ENCODE results near the gene GRIK4. TPM values are rescaled to one million over a fixed set of nuclear protein-coding genes. Genes with fewer than 3 reads are reported as not detected.

The GRIK4 gene
- total RNA-seq, 2 experiments from 2014 or later = 0.06 TPM; not detected in 1

DNA sequence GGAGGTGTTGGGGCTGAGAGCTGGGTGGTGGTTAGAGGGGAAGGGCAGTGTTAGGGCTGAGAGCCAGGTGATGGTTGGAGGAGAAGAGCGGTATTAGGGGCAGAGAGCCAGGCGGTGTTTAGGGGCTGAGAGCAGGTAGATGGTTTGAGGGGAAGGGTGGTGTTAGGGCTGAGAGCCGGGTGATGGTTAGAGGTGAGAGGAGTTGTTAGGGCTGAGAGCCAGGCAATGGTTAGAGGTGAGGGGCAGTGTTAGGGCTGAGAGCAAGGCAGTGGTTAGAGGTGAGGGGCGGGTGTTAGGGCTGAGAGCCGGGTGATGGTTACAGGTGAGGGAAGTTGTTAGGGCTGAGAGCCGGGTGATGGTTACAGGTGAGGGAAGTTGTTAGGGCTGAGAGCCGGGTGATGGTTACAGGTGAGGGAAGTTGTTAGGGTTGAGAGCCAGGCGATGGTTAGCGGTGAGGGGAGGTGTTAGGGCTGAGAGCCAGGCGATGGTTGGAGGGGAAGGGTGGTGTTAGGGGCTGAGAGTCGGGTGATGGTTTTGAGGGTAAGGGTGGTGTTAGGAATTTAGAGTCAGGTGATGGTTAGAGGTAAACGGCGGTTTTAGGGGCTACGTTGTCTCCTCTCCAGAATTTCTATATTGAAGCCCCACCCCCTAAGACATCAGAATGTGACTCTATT, 282.4 kb downstream of the GRIK4 start:
- TF ChIP-seq, protein P1, sequence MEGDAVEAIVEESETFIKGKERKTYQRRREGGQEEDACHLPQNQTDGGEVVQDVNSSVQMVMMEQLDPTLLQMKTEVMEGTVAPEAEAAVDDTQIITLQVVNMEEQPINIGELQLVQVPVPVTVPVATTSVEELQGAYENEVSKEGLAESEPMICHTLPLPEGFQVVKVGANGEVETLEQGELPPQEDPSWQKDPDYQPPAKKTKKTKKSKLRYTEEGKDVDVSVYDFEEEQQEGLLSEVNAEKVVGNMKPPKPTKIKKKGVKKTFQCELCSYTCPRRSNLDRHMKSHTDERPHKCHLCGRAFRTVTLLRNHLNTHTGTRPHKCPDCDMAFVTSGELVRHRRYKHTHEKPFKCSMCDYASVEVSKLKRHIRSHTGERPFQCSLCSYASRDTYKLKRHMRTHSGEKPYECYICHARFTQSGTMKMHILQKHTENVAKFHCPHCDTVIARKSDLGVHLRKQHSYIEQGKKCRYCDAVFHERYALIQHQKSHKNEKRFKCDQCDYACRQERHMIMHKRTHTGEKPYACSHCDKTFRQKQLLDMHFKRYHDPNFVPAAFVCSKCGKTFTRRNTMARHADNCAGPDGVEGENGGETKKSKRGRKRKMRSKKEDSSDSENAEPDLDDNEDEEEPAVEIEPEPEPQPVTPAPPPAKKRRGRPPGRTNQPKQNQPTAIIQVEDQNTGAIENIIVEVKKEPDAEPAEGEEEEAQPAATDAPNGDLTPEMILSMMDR (conservative IDR thresholded peaks at IDR 0.05; ENCODE audit: low read length) = no peak
- no peak for TF ChIP-seq EZH2phosphoT487 (IDR thresholded peaks at IDR 0.05; ENCODE audit: borderline replicate concordance, low read depth, low read length)
- intact Hi-C loops (cut with micrococcal nuclease; ENCODE audit: unreplicated experiment) = no loop called here
- DNase-seq (ENCODE audit: low spot score) = no peak
- Histone ChIP-seq H3K4me2 (ENCODE audit: low read length) (no peak overlapping the region), H4K20me1 (ENCODE audit: insufficient read depth, low read length) (no peaks in the 10 kb centered on the region), H3K9me2 (ENCODE audit: insufficient read depth, low read length) (no peaks in the 10 kb centered on the region), H3K9me3 (ENCODE audit: low read length) (no peaks in the 10 kb centered on the region), H3K4me3 (ENCODE audit: low read depth, low read length, poor library complexity, severe bottlenecking) (no peak overlapping the region), H3K27ac (ENCODE audit: low read depth, low read length, poor library complexity, severe bottlenecking) (no peak overlapping the region), H3K79me2 (ENCODE audit: insufficient read depth, low read depth, low read length) (no peaks in the 10 kb centered on the region), H3K36me3 (ENCODE audit: insufficient read depth, low read length) (no peaks in the 10 kb centered on the region), H2AFZ (ENCODE audit: low read length) (no peak overlapping the region), H3K4me1 (ENCODE audit: insufficient read depth, low read length, poor library complexity, severe bottlenecking) (no peaks in the 10 kb centered on the region)
- ChIA-PET CTCF (ENCODE audit: unreplicated experiment) (no interaction called here), POLR2A (no interaction called here)
- no TSS peak for BruUV-seq (replicated peaks)

DNA sequence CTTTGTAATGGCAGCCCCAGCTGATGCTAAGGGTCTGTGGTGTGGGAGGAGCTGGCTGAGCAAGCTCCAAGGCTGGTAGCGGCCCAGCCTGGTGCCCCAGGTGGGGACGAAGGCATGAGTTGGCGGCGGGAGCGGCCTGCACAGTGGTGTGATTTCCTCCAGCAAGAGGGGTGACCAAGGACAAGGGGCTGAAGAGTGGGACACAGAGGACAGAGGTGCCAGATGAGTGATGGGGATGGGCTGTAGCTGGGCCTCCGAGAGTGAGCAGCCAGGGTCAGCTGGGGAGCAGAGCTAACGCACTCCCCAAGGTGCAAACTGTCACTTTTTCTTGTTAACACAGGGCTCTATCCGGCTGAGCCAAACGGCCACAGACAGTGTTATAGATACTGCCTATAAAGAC, 283.2 kb downstream of the GRIK4 start:
- Histone ChIP-seq H3K4me1 (ENCODE audit: insufficient read depth, low read length, poor library complexity, severe bottlenecking) (no peaks in the 10 kb centered on the region), H3K79me2 (ENCODE audit: insufficient read depth, low read depth, low read length) (no peaks in the 10 kb centered on the region), H4K20me1 (ENCODE audit: insufficient read depth, low read length) (no peaks in the 10 kb centered on the region), H3K27ac (ENCODE audit: low read depth, low read length, poor library complexity, severe bottlenecking) (no peak overlapping the region), H3K9me2 (ENCODE audit: insufficient read depth, low read length) (no peaks in the 10 kb centered on the region), H3K4me2 (ENCODE audit: low read length) (no peak overlapping the region), H3K4me3 (ENCODE audit: low read depth, low read length, poor library complexity, severe bottlenecking) (no peak overlapping the region), H3K9me3 (ENCODE audit: low read length) (no peaks in the 10 kb centered on the region), H2AFZ (ENCODE audit: low read length) (no peak overlapping the region), H3K36me3 (ENCODE audit: insufficient read depth, low read length) (no peaks in the 10 kb centered on the region)
- DNase-seq (ENCODE audit: low spot score) = no peak
- CTCF ChIA-PET (ENCODE audit: unreplicated experiment) = no interaction called here
- POLR2A ChIA-PET = no interaction called here
- no TSS peak for BruUV-seq (replicated peaks)
- intact Hi-C loops (cut with micrococcal nuclease; ENCODE audit: unreplicated experiment) = no loop called here
- TF ChIP-seq EZH2phosphoT487 (IDR thresholded peaks at IDR 0.05; ENCODE audit: borderline replicate concordance, low read depth, low read length) = no peak
- TF ChIP-seq, protein P1 (conservative IDR thresholded peaks at IDR 0.05; ENCODE audit: low read length) = no peak

DNA sequence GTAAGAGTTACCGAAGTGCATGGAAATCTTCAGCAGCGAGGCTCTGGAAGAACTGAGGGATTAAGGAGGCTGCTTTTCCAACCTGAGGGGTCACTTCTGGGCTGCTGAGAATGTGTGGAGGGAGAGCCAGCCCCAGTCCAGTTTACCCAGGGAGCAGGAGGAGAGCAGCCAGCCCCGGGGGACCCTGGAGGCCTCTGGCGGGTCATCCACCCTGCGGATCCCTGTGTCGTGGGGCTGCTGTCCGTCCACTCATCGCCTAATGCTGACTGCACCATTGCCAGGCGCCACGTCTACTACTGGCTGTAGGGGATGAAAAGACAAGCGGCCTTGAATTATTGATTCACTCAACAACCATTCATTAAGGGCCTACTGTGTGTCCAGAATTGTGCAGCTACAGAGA, 283.6 kb downstream of the GRIK4 start:
- no peak overlapping the region for H2AFZ ChIP-seq (ENCODE audit: low read length)
- POLR2A ChIA-PET = no interaction called here
- intact Hi-C loops (cut with micrococcal nuclease; ENCODE audit: unreplicated experiment) = no loop called here
- BruUV-seq (replicated peaks) = no TSS peak
- no peaks in the 10 kb centered on the region for H3K79me2 ChIP-seq (ENCODE audit: insufficient read depth, low read depth, low read length)
- H3K36me3 ChIP-seq (ENCODE audit: insufficient read depth, low read length) = no peaks in the 10 kb centered on the region
- DNase-seq (ENCODE audit: low spot score) = no peak
- CTCF ChIA-PET (ENCODE audit: unreplicated experiment) = no interaction called here
- TF ChIP-seq, protein P1 (conservative IDR thresholded peaks at IDR 0.05; ENCODE audit: low read length) = no peak
- TF ChIP-seq EZH2phosphoT487 (IDR thresholded peaks at IDR 0.05; ENCODE audit: borderline replicate concordance, low read depth, low read length) = no peak
- H3K9me3 ChIP-seq (ENCODE audit: low read length) = no peaks in the 10 kb centered on the region
- no peaks in the 10 kb centered on the region for H3K4me1 ChIP-seq (ENCODE audit: insufficient read depth, low read length, poor library complexity, severe bottlenecking)
- no peak overlapping the region for H3K27ac ChIP-seq (ENCODE audit: low read depth, low read length, poor library complexity, severe bottlenecking)
- H3K4me2 ChIP-seq (ENCODE audit: low read length) = no peak overlapping the region
- H4K20me1 ChIP-seq (ENCODE audit: insufficient read depth, low read length) = no peaks in the 10 kb centered on the region
- H3K4me3 ChIP-seq (ENCODE audit: low read depth, low read length, poor library complexity, severe bottlenecking) = no peak overlapping the region
- no peaks in the 10 kb centered on the region for H3K9me2 ChIP-seq (ENCODE audit: insufficient read depth, low read length)

Measured in OCI-LY7 (cell line).